Muscle layer of colon (tissue), 2 donors: Measurements from ENCODE around the gene C6orf132.

Experiments
- H3K27ac ChIP-seq: one replicate; pipeline ENCODE4 v1.7.0; 2013; ENCODE audit warnings: low read depth, mild to moderate bottlenecking, low read length, moderate library complexity
- H3K27me3 ChIP-seq, 2 donors: one replicate each; pipeline ENCODE4 v1.7.0; 2013; ENCODE audit warnings: low read length in 2 of 2, mild to moderate bottlenecking in 2 of 2; ENCODE audit not compliant: insufficient read depth in 2 of 2, control insufficient read depth in 1 of 2
- H3K36me3 ChIP-seq: one replicate; pipeline ENCODE4 v1.7.0; 2013; ENCODE audit warnings: mild to moderate bottlenecking, low read length; ENCODE audit not compliant: insufficient read depth
- H3K4me1 ChIP-seq: one replicate; pipeline ENCODE4 v1.7.0; 2013; ENCODE audit warnings: mild to moderate bottlenecking, low read length; ENCODE audit not compliant: insufficient read depth
- H3K4me3 ChIP-seq, 2 donors: one replicate each; pipeline ENCODE4 v1.7.0; 2013; ENCODE audit warnings: low read length in 2 of 2, low read depth in 1 of 2, mild to moderate bottlenecking in 1 of 2, moderate library complexity in 1 of 2
- H3K9ac ChIP-seq: one replicate; pipeline ENCODE4 v1.7.0; 2013; ENCODE audit warnings: low read length
- H3K9me3 ChIP-seq: one replicate; pipeline ENCODE4 v1.7.0; 2013; ENCODE audit warnings: mild to moderate bottlenecking, low read length
- donor health status: abdominal sarcoma.
- donor health status: Adenocarcinoma of cecum.

C6orf132 gene

DNA sequence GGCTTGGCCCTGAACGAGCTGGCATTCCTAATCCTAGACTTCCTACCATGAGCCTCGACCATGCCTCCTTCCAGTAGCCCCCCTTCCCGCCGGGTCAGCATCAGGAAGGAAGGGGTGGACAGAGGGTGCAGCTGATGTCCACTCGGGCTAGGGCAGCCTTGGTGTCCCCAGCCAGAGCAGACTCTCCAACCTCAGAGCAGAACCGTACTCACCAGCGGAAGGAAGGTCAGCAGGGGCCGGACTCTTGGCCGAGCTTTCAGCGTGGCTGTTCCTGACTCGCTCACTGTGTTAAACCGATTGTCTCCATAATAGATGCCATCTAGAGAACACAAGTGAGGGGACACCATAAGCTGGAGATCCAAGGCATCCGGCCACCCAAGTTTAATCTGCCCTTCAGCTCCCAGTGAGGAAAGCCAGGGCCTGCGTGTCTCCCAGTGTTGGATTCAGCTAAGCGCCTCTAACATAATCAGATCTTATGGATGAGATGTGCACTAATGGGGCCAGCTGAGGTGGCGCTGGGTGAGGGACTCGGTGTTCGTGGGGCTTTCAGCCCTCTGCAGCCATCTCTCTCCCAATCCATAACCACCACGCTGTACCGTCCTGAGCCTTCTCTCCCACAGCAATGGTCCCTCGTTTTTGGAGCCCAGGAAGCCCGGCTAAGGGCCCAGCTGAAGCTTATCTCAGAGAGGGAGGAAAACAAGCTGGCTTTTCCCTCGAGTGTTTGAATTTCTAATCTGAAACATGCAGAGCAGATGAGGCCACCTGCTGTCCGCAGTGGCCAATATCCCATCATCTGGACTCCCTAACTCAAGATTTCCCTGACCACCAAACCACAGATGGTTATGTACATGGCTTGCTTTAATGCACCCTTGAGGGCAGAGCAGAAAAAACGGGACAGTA is 13.7 kb downstream of the C6orf132 start:
- Histone ChIP-seq H3K36me3 (no peaks in the 10 kb centered on the region), H3K4me1 (no peaks in the 10 kb centered on the region), H3K27me3 (no peaks in the 10 kb centered on the region), H3K27ac (no peak overlapping the region), H3K9ac (no peak overlapping the region), H3K9me3 (no peaks in the 10 kb centered on the region), H3K4me3 (no peak overlapping the region)

DNA sequence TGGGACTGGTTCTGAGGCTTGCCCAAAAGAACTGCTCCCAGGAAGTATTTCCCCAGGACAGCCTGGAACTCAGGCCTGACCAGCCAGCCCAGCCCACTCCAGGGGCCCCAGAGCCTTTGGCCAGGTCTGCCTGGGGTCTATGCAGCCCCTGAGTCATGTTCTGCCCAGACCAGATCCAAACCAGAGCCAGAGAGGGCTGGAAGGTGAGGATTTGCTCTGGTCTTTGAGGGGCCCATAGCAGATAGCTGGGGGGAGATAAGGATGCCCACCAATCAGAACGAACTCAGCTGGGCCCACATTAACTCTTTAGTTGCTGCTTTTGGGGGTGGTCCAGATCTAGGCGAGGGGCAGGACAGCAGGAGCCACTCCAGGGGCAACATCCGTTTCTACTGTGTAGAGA is 16.8 kb downstream of the C6orf132 start:
- Histone ChIP-seq H3K4me3 (no peak overlapping the region), H3K4me1 (no peaks in the 10 kb centered on the region), H3K27ac (no peak overlapping the region), H3K9me3 (no peaks in the 10 kb centered on the region), H3K36me3 (no peaks in the 10 kb centered on the region), H3K27me3 (no peaks in the 10 kb centered on the region), H3K9ac (no peak overlapping the region)

GRCh38 chr6:42125231-42125630 is 17.2 kb downstream of the C6orf132 start:
- Histone ChIP-seq H3K36me3 (no peaks in the 10 kb centered on the region), H3K9me3 (no peaks in the 10 kb centered on the region), H3K4me1 (no peaks in the 10 kb centered on the region), H3K27me3 (no peaks in the 10 kb centered on the region), H3K4me3 (no peak overlapping the region), H3K9ac (no peak overlapping the region), H3K27ac (no peak overlapping the region)

DNA sequence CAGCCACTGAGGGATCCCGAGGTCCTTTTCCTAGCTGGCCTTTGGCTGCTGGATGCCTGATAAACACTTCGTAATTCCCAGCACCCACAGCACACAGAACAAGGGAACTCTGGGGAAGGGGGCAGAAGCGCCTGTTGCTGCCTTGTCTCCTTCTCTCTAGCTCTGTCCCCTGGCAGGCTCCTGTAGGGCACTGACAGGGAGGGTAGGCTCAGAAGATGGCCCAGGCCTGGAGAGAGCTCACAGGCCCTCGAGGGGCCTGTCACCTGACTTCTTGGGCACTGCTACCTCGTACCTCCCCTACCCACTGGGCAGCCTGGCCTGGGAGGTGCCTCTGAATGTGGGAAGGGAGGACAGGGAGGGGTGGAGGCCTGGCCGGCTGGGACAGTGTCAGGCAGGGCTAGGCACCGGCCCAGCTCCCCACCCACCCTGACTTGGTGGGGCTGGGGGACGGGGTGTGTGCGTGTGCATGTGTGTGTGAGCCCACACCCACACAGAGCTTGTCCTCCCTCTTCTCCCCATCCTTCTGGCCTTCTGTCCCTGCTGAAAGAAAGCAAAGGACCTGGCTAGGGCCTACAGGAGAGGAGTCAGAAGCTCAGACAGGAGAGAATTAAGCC is 18.1 kb downstream of the C6orf132 start:
- Histone ChIP-seq H3K9ac (no peak overlapping the region), H3K27ac (no peak overlapping the region), H3K27me3 (no peaks in the 10 kb centered on the region), H3K9me3 (no peaks in the 10 kb centered on the region), H3K4me3 (no peak overlapping the region), H3K36me3 (no peaks in the 10 kb centered on the region), H3K4me1 (no peaks in the 10 kb centered on the region)

GRCh38 chr6:42123379-42124103 is 18.9 kb downstream of the C6orf132 start:
- H3K4me1 ChIP-seq = peaks cover 2% of the 10 kb centered on the region
- H3K36me3 ChIP-seq = no peaks in the 10 kb centered on the region
- no peaks in the 10 kb centered on the region for H3K27me3 ChIP-seq
- H3K9ac ChIP-seq = no peak overlapping the region
- H3K4me3 ChIP-seq = no peak overlapping the region
- H3K9me3 ChIP-seq = no peaks in the 10 kb centered on the region
- no peak overlapping the region for H3K27ac ChIP-seq

DNA sequence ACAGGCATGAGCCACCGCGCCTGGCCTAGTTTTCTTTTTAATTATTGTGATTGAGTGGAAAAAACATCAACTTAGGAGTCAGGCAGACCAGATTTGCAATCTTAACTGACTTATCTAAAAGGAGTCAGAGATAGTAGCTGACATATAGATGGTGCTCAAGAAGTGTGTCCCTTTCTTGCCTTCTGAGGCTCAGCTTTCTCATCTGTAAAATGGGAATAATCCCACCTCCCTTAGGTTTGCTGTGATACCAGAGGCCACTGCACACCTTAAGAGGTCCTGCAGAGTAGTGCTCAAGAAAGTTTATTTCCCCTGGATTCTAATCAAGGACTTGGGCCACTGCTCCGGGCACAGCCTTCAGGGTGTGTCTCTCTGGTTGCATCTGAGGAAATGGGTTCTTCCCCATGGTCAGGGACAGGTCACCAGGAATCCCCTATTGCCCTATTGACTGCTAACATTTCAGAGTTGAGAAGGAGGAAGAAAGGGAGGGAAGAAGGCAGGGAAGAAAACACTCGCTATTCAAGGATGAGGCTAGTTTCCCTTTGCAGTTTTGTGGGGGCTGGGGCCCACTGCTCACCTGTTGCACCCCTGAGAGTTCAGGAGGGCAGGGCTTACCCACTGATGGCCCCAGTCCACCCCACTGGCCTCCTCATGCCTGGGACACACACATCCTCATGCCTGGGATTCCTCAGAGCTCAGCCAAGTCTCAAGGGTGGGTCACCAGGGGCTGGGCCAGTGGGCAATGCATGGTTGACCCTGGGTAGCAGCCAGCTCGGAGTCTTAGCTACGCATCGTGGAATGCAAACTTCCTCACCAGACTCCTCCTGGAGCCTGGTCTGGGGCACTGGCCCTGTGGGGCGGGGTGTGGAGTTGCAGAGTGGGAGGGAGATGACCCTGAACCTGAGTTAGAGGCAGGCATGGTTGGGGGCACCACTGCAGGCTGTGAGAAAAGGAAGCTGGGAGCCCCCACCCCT is 21.2 kb downstream of the C6orf132 start:
- Histone ChIP-seq H3K36me3 (no peaks in the 10 kb centered on the region), H3K27me3 (no peaks in the 10 kb centered on the region), H3K27ac (no peak overlapping the region), H3K4me1 (peaks cover 9% of the 10 kb centered on the region), H3K9me3 (no peaks in the 10 kb centered on the region), H3K9ac (no peak overlapping the region), H3K4me3 (no peak overlapping the region)

DNA sequence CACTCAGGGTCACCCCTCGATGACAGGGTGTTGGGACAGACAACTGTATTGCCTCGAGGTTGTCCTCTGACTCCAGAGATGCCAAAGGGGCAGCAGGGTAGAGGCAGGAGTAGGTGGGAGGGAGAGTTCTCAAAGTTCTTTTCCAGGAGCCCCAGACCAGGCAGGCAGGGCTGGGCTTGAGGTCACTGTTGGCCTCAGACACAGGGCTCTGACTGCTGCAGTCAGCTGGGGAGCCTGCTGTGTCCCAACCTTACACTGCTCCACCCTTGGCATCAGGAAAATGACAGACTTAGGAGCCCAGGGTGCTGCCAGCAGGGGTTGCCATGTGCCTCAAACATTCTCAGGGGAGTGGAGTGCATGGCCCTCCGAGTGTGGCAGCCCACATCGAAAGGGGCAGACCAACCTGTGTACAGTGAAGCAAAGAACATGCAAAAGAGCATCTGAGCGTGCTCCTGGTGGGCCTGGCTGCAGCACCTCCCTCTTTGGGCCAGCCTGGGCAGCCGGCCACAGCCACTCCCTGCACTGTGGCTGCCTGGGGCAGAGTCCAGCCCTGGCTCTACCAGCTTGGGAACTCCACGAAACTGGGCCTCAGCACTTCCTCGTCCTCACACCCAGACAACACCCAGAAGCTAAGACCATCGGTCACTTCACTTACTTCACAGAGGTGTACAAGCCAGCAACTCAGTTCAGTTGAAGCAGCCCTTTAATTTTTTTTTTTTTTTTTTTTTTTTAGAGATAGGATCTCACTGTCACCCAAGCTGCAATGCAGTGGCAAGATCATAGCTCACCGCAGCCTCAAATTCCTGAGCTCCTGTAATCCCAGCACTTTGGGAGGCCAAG is 24.0 kb downstream of the C6orf132 start:
- peaks cover 9% of the 10 kb centered on the region for H3K4me1 ChIP-seq
- no peak overlapping the region for H3K9ac ChIP-seq
- H3K36me3 ChIP-seq = no peaks in the 10 kb centered on the region
- no peak overlapping the region for H3K4me3 ChIP-seq
- H3K9me3 ChIP-seq = no peaks in the 10 kb centered on the region
- no peaks in the 10 kb centered on the region for H3K27me3 ChIP-seq
- no peak overlapping the region for H3K27ac ChIP-seq

GRCh38 chr6:42117843-42118161 is 24.6 kb downstream of the C6orf132 start:
- no peak overlapping the region for H3K27ac ChIP-seq
- H3K9ac ChIP-seq = no peak overlapping the region
- no peaks in the 10 kb centered on the region for H3K9me3 ChIP-seq
- H3K36me3 ChIP-seq = no peaks in the 10 kb centered on the region
- H3K4me3 ChIP-seq = no peak overlapping the region
- H3K4me1 ChIP-seq = peaks cover 9% of the 10 kb centered on the region
- H3K27me3 ChIP-seq = no peaks in the 10 kb centered on the region

- Histone ChIP-seq H3K27me3 (no peaks in the 10 kb centered on the region), H3K27ac (no peak overlapping the region), H3K9ac (no peak overlapping the region), H3K36me3 (no peaks in the 10 kb centered on the region), H3K4me1 (peaks cover 9% of the 10 kb centered on the region), H3K9me3 (no peaks in the 10 kb centered on the region), H3K4me3 (no peak overlapping the region)
Observed at GRCh38 chr6:42113936-42114636, 28.3 kb downstream of the C6orf132 start.

DNA sequence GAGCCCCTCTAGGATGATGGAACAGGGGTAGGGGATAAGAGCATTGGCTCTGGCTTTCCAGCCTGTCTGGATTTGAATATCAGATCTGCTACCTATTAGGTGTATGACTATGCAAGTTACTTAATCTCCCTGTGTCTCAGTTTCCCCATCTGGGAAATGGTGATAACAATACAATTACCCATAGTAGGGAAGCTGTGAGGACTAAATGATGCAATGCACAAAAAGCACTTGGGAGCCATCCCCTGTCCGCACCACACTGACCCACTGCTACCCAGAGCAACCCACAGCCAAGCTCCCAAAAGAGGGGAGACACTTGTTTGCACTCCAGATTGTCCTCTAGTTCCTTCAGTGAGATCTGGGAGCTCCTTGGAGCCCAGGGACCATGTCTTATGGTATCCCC is 30.1 kb downstream of the C6orf132 start:
- H3K36me3 ChIP-seq = no peaks in the 10 kb centered on the region

More for the DNA sequence above, 30.1 kb downstream of the C6orf132 start:
- Histone ChIP-seq H3K4me1 (no peaks in the 10 kb centered on the region), H3K9me3 (no peaks in the 10 kb centered on the region), H3K9ac (no peak overlapping the region), H3K27me3 (no peaks in the 10 kb centered on the region), H3K27ac (no peak overlapping the region), H3K4me3 (no peak overlapping the region)
